ENCODE data around the gene SH2D3C.

The SH2D3C gene

DNA sequence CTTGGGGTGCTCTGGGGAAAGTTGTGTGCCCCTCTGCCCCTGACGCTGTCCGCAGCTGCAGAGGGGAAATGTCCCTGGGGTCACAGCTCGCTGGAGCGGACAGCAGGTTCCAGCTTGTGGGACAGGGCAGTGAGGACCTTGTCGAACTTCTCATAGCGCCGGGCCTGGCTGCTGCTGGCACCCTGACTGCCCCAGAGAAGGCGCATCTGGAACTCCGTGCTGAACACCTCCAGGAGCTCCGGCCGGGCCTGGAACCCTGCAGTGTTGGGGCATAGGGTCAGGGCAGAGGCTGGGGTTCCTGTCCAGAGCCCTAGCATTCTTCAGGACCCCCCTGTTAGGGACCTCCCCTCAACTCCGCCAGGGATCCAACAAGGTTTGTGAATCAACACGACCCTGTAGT, 39.8 kb downstream of the SH2D3C start:
- DNase-seq, result no peak

DNA sequence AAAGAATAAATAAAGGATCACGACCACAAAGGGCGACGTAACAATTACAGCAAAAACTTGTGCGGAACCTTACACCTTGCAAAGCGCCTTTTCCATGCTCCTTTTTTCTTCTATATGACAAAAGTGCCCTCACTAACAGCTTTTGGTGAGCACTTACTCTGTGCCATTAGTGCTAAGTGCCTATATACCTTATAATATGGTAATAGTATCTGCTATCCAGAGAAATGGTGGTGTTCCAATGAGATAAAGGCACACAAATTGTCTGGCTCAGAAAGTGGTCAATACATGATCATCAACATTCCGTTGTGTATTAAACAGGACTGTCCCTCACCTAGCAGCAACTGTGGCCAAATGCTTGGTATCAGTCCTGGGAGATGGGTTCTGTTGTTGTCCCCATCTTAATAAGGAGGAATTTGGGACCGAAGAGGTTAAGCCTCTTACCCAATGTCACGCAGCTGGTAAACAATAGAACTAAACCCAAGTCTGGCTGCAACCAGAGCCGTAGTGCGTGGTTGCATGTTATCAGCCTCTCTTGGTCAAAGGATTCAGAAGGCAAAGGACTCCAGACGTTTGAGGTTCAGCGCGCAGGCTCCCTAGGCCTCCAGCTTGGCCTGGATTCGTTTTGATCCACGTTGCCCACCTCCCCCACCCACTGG, 42.8 kb downstream of the SH2D3C start:
- DNase-seq, result no peak

DNA sequence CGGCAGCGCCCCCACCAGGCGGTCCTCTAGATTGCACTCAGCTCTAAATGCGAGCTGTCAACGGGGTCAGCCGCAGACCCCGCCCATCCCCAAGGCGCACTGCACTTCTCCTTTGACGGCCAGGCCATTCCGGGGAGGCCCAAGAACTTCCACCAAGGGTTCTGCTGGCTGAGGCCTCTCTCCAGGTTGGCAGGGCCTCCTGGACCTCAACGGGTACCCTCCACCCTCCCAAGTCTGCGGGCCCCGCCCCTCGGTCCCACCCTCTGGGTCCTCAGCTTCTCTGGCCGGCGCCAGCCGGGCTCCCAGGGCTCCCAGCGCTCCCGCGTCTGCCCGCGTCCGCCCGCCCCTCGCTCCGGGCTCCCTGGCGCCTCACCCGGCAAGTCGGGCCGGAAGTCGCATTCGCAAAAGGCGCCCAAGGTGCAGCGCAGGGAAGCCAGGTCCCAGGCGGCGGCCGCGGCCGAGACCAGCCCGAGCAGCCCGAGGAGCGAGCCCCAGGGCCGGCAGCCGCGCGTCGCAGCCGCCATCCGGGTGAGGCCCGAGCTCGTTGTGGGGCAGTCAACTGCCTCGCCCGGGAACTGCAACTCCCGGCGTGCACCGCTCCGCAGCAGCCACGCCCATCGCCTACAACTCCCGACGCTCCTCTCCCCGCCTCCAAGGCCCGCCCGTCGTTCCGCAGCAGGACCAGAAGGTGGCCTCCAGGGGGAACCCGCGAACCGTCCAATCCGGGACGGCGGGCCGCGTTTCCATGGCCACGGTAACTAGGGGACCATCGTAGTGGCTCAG, 43.5 kb downstream of the SH2D3C start, which contains the start of gene TOR2A:
Gene TOR2A (minus strand): TSS at position 548 of the 783 bp plus-strand sequence. CDS start 24 bp downstream, at position 524.
- DNase-seq, result peak; percentile 91

DNA sequence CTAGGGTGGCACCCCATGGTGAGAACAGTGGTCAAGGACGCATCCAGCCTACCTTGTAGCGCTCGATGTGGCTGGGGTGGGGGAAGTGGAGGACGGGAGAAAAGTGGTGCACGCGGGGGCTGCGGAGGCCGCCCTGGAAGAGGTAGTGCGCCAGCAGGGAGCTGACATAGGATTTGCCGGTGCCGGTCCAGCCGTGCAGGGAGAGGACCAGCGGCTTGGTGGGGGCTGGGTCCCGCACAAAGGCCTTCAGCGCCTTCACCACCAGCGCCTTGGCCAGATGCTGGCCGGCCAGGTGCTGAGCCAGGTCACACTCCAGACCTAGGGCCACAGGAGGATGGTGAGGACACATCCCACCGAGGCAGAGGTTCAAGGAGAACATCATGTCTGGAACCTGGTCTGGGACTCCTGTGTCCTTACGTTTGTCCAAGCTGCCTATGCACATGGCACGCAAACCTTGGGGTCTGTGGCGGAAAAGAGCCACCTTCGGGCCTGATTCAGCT, 44.2 kb downstream of the SH2D3C start:
- DNase-seq, result no peak

- no peak for DNase-seq
These were observed 44.9 kb downstream of the SH2D3C start for GRCh38 chr9:127733614-127734013.

DNA sequence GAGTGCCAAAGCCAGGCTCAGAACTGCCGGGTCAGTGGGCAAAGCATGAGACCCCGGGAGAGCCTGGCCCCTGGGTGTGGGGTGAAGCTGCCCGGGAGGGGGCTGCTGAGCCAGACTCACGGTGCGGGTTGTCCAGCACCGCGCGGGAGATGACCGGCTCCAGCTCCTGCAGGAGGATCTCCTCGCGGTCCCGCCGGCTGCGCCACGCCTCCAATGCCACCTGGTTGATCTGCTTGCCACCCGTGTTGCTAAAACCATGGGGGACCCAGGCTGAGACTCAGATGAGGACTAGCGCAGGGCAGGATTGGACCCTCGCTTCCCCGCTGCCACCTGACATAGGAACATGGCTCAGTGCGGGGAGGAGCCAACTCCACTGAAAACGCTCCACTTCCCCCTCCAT, 46.0 kb downstream of the SH2D3C start:
- DNase-seq, result no peak

DNA sequence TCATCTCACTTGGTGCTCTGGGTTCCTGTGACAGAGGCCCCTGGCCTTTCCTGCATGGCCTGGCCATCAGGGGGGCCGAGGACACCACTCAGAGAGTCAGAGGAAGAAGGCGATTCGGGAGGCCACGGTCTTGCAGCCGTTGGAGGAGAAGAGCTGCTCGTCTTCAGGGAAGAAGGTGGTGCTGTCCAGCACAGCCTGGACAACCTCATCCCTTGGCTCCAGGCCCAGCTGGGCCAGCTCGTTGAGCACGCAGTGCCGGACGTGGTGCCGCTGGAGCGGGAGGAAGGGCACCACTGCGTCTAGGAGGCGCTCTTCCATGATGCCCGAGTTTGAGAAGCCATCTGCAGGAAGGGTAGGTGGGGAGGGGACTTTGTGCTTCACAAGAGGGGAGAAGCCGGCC, 46.5 kb downstream of the SH2D3C start:
- no peak for DNase-seq

DNA sequence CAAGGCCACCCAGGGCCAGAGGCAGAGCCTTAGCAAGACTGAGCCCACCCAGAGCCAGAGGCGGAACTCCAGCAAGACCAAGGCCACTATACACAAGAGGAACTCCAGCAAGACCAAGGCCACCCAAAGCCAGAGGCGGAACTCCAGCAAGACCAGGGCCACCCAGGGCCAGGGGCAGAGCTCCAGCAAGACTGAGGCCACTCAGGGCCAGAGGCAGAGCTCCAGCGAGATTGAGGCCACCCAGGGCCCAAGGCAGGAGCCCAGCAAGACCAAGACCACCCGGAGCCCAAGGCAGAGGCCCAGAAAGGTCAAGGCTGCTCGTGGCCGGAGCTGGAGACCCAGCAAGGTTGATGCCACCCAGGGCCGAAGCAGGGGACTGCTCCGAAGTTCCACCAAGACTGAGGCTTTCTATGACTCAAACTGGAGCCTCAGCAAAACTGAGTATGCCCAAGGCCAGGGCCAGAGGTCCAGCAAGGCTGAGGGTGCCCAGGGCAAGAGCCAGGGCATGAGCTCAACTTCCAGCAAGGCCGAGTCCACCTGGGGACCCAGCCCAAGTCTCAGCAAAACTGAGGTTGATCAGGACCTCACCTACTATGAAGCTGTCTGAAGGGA, 47.6 kb downstream of the SH2D3C start:
- DNase-seq, result no peak

- DNase-seq, result no peak
These were observed 48.2 kb downstream of the SH2D3C start for GRCh38 chr9:127730262-127730661.

DNA sequence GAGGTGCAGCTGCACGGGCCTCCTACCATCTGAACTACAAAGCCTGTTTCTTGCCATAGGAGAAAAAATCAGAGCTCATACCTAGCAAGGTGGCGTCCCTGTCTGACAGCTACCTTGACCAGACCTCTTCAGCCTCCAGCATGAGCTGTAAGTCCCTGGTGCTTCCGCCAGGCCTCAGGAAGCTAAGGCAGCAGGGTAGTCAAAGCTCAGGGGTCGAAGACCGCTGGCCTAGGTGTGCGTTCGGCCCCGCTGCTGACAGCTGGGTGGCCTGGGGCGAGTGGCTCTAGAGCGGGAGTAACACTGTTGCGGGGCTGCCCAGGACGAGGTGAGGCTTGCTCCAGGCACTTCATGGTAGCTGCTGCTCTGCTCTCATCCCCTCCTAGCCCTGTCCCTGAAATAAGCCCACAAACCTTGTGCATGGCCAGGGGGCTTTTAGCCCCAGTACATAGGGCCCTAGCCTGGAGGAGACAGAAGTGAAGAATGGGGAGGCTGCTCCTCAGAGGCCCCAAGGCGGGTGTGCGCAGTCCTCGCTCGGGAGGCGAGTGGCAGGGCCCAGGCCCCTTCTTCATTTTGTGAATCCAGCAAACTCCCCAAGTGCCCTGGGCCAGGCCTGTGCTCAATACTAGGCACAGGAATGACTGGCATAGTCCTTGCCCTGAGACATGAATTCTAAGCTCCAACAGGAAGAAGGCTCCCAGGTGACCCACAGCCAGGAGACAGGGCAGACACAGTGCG, 48.8 kb downstream of the SH2D3C start:
- DNase-seq, result no peak

- no peak for DNase-seq
These were observed 49.7 kb downstream of the SH2D3C start for GRCh38 chr9:127728808-127729207.

- DNase-seq, result no peak
These were observed 51.6 kb downstream of the SH2D3C start for GRCh38 chr9:127726871-127727270.

- DNase-seq, result no peak
These were observed 54.5 kb downstream of the SH2D3C start for GRCh38 chr9:127724012-127724411.

GRCh38 chr9:127723444-127723843, 55.0 kb downstream of the SH2D3C start:
- no peak for DNase-seq

DNA sequence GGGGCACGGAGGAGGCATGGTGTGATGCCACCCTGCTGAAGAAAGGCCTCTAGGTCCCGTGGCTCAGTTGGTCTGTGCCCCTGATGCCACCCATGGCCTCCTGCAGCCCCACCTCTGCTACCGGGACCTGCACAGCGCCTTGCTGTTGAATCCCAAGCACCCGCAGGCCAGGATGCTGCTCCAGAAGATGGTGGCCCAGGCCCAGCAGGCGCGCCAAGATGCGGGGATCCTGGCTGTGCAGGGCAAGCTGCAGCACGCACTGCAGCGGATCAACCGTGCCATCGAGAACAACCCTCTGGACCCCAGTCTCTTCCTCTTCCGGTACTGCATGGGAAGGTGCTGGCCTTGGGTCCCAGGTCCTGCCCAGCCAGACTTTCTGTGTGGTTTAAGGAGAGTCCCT, 55.5 kb downstream of the SH2D3C start:
- no peak for DNase-seq

- no peak for DNase-seq
These were observed 56.3 kb downstream of the SH2D3C start for GRCh38 chr9:127722055-127722745.

- no peak for DNase-seq
These were observed 57.1 kb downstream of the SH2D3C start for GRCh38 chr9:127721391-127721821.

DNA sequence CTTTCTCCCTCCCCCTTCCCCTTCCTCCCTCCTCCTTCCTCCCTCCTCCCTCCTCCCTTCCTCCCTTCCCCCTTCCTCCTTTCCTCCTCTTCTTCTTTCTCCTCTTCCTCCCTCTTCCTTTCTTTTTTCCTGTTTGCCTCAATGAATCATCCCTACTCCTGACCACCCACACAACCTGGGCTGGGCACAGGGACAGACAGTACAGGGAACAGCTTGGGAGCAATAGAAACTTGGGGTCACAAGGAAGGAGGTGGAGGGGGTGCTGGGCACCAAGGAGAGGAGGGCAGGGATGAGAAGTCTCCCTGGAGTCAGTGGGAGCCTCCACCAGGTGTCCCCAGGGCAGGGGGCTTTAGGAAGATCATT, 57.6 kb downstream of the SH2D3C start:
- DNase-seq, result no peak

GRCh38 chr9:127720031-127720864, 58.2 kb downstream of the SH2D3C start:
- DNase-seq, result no peak

DNA sequence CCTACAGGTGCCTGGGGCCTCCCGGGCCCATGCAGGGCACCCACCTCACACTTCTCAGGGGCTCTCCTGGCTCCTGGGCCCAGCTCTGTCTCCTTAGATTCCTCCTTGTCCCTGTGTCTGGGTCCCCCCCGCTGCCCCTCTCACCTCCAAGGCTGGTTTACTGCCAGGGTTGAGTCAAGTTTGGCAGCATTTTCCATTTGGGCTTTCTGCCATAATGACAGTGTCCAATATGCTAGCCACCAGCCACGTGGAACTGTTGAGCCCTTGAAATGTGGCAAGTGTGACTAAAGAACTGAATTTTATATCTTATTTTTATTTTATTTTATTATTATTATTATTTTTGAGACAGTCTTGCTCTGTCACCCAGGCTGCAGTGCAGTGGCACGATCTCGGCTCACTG, 60.7 kb downstream of the SH2D3C start:
- DNase-seq, result no peak

DNA sequence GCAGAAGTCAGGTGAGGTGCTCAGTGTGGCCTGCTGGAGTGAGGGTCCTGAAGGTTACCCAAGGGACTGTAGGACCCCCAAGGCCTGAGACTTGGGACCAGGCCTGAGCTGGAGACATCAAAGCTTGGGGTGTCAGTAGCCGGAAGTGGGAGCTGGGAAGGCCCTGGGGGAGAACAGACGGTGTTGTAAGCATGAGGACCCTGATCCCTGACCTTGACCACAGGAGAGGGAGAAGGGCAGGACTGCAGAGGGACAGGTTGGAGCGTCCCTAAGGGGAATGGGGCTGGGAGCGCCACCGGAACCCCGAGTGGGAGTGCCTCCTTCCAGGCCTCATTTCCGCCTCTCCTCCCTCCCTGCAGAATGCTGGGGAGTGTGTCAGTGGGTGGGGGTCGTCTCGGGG, 62.1 kb downstream of the SH2D3C start:
- DNase-seq, result no peak
